Thyroid gland (tissue), 4 donors: ENCODE data around the gene NCK1.

Experiments used
- POLR2A ChIP-seq, 2 donors: fragments of 450-650 bp; IDR thresholded peaks; one replicate each; pipeline ENCODE4 v1.6.1; 2017; ENCODE audit warnings: antibody characterized with exemption in 2 of 2, mild to moderate bottlenecking in 2 of 2, moderate library complexity in 1 of 2
- TF ChIP-seq, protein P1 (sequence below), 6 experiments: fragments of 200-600 bp in 3 of 6; fragments of 450-650 bp in 3 of 6; sonication (generic) in 3 of 6; IDR thresholded peaks; one replicate each; pipeline ENCODE4 v1.5.1; 2016 to 2019; ENCODE audit warnings: antibody characterized with exemption in 6 of 6, mild to moderate bottlenecking in 2 of 6, inconsistent platforms in 1 of 6, moderate library complexity in 1 of 6

DNA sequence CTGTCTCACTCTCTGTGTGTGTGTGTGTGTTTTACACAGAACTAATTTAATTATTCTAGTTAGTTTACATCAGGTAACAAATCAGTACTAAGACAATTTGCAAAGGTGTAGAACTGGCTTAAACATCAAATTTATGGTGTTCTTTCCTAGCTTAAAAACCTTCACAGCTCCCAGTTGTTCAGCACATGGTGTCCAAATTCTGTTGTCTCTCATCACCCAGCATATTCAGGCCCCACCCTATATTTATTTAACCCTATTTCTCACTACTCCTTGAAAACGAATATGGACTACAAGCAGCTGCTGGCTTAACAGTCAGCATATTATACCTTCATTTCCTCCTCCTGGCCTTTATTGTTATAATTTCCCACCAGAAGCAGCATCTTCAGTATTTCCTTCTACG lies 96.9 kb downstream of the NCK1 start:
- TF ChIP-seq, protein P1, sequence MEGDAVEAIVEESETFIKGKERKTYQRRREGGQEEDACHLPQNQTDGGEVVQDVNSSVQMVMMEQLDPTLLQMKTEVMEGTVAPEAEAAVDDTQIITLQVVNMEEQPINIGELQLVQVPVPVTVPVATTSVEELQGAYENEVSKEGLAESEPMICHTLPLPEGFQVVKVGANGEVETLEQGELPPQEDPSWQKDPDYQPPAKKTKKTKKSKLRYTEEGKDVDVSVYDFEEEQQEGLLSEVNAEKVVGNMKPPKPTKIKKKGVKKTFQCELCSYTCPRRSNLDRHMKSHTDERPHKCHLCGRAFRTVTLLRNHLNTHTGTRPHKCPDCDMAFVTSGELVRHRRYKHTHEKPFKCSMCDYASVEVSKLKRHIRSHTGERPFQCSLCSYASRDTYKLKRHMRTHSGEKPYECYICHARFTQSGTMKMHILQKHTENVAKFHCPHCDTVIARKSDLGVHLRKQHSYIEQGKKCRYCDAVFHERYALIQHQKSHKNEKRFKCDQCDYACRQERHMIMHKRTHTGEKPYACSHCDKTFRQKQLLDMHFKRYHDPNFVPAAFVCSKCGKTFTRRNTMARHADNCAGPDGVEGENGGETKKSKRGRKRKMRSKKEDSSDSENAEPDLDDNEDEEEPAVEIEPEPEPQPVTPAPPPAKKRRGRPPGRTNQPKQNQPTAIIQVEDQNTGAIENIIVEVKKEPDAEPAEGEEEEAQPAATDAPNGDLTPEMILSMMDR (IDR thresholded peaks at IDR 0.05): no peak
- no peak for TF ChIP-seq POLR2A (IDR thresholded peaks at IDR 0.05)
